BLaER1 treated with 17β-estradiol and CSF1 and Interleukin-3, amounts not matched to agents 10 nM and 100 nM (cell line): ENCODE measurements around the gene C1QL4.

Experiments used
- H3K27ac ChIP-seq, 11 experiments: shearing (Covaris generic); formaldehyde crosslinking; 2 replicates each; pipeline ENCODE4 v1.8.1; 2022
- H3K27me3 ChIP-seq, 11 experiments: shearing (Covaris generic); formaldehyde crosslinking; 2 replicates each; pipeline ENCODE4 v1.8.1; 2022
- H3K36me3 ChIP-seq, 11 experiments: shearing (Covaris generic); formaldehyde crosslinking; 2 replicates each; pipeline ENCODE4 v1.8.1; 2022
- H3K4me1 ChIP-seq, 10 experiments: shearing (Covaris generic); formaldehyde crosslinking; 2 replicates each; pipeline ENCODE4 v1.8.1; 2022
- H3K4me2 ChIP-seq, 11 experiments: shearing (Covaris generic); formaldehyde crosslinking; 2 replicates each; pipeline ENCODE4 v1.8.1; 2022
- H3K4me3 ChIP-seq, 10 experiments: shearing (Covaris generic); formaldehyde crosslinking; 2 replicates each; pipeline ENCODE4 v1.8.1; 2022
- H3K9ac ChIP-seq, 11 experiments: shearing (Covaris generic); formaldehyde crosslinking; 2 replicates each; pipeline ENCODE4 v1.8.1; 2022
- H3K9me3 ChIP-seq, 11 experiments: shearing (Covaris generic); formaldehyde crosslinking; replicated peaks in 1 of 11; 2 replicates each; pipeline ENCODE4 v1.8.1; 2022
- H4K20me1 ChIP-seq, 11 experiments: shearing (Covaris generic); formaldehyde crosslinking; 2 replicates each; pipeline ENCODE4 v1.8.1; 2022
- Cebpa-rat ChIP-seq, 11 experiments: shearing (Covaris generic); IDR thresholded peaks; 2 replicates each; pipeline ENCODE4 v1.8.1; 2022

C1QL4 gene

GRCh38 chr12:49295082-49295936, 41.7 kb downstream of the C1QL4 start, which contains the start of gene PRPH:
Gene PRPH, plus strand, starts transcription at chr12:49295147. Its CDS starts 54 bp downstream, at chr12:49295201.
- Histone ChIP-seq H3K4me3 (peak within 1 kb of the TSS in 9 of 10 experiments; percentile 4 to 55 (median 29); a peak in 12 of 20 replicates), H3K27me3 (peaks cover 58 to 72% (median 67%) of the 10 kb centered on the region in 11 experiments)

DNA sequence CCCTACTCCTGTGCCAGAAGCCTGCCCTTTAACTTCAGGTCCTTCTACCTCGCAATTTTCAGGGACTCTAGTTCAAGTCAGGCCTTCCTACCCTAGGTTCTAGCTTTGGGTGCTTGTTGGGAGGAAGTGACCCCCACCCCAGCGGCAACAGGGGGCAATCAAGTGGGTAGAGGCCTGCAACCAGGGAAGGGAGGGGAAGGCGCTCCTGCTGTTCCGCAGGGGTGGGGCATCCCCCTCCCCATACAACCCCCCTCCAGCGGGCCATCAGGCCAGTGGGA, 42.2 kb downstream of the C1QL4 start:
- Histone ChIP-seq H3K27me3 (peaks cover 58 to 72% (median 67%) of the 10 kb centered on the region in 11 experiments), H3K4me3 (peak overlapping the region in 2 of 10 experiments; percentile 4 to 55; a peak in 3 of 20 replicates), H3K36me3 (no peaks in the 10 kb centered on the region), H3K4me2 (peak overlapping the region; percentile 43 to 88 (median 70); a peak in 20 of 22 replicates), H3K27ac (no peak overlapping the region), H3K9me3 (peaks cover 0 to 8% (median 0%) of the 10 kb centered on the region in 11 experiments; a peak in 5 of 22 replicates), H3K4me1 (peaks cover 17 to 44% (median 30%) of the 10 kb centered on the region in 10 experiments; a peak in 19 of 20 replicates), H3K9ac (peak overlapping the region in 1 of 11 experiments; percentile 27; a peak in 1 of 22 replicates), H4K20me1 (peaks cover 0 to 37% (median 21%) of the 10 kb centered on the region in 11 experiments; a peak in 15 of 22 replicates)
- no peak for TF ChIP-seq Cebpa-rat (IDR thresholded peaks at IDR 0.05)

More at GRCh38 chr12:49295082-49295936, 41.7 kb downstream of the C1QL4 start, which contains the start of gene PRPH:
- TF ChIP-seq Cebpa-rat (IDR thresholded peaks at IDR 0.05), result no peak
- Histone ChIP-seq H3K9me3 (peaks cover 0 to 8% (median 0%) of the 10 kb centered on the region in 11 experiments; a peak in 5 of 22 replicates), H3K4me1 (peaks cover 17 to 44% (median 30%) of the 10 kb centered on the region in 10 experiments; a peak in 19 of 20 replicates), H3K9ac (peak within 1 kb of the TSS in 2 of 11 experiments; percentile 12 to 27; a peak in 1 of 22 replicates), H3K36me3 (no peaks in the 10 kb centered on the region), H3K4me2 (peak within 1 kb of the TSS; percentile 43 to 88 (median 70)), H3K27ac (no peak within 1 kb of the TSS), H4K20me1 (peaks cover 0 to 37% (median 21%) of the 10 kb centered on the region in 11 experiments; a peak in 15 of 22 replicates)

GRCh38 chr12:49294086-49294803, 42.7 kb downstream of the C1QL4 start:
- no peak for TF ChIP-seq Cebpa-rat (IDR thresholded peaks at IDR 0.05)
- Histone ChIP-seq H4K20me1 (peaks cover 0 to 37% (median 21%) of the 10 kb centered on the region in 11 experiments; a peak in 15 of 22 replicates), H3K9ac (no peak overlapping the region), H3K4me3 (no peak overlapping the region), H3K27me3 (peaks cover 58 to 72% (median 67%) of the 10 kb centered on the region in 11 experiments), H3K27ac (no peak overlapping the region), H3K9me3 (peaks cover 0 to 8% (median 0%) of the 10 kb centered on the region in 11 experiments; a peak in 5 of 22 replicates), H3K36me3 (no peaks in the 10 kb centered on the region), H3K4me2 (peak overlapping the region in 9 of 11 experiments; percentile 43 to 79 (median 66); a peak in 13 of 22 replicates), H3K4me1 (peaks cover 17 to 44% (median 30%) of the 10 kb centered on the region in 10 experiments; a peak in 19 of 20 replicates)

GRCh38 chr12:49293056-49293956, 43.7 kb downstream of the C1QL4 start:
- Histone ChIP-seq H3K9ac (peak overlapping the region in 1 of 11 experiments; percentile 27; a peak in 1 of 22 replicates), H3K4me1 (peaks cover 17 to 44% (median 30%) of the 10 kb centered on the region in 10 experiments; a peak in 19 of 20 replicates), H3K4me2 (peak overlapping the region in 5 of 11 experiments; percentile 8 to 26 (median 22); a peak in 4 of 22 replicates), H4K20me1 (peaks cover 0 to 37% (median 21%) of the 10 kb centered on the region in 11 experiments; a peak in 15 of 22 replicates), H3K9me3 (peaks cover 0 to 8% (median 0%) of the 10 kb centered on the region in 11 experiments; a peak in 5 of 22 replicates), H3K36me3 (no peaks in the 10 kb centered on the region), H3K27ac (no peak overlapping the region), H3K27me3 (peaks cover 53 to 65% (median 58%) of the 10 kb centered on the region in 11 experiments), H3K4me3 (no peak overlapping the region)
- no peak for TF ChIP-seq Cebpa-rat (IDR thresholded peaks at IDR 0.05)

DNA sequence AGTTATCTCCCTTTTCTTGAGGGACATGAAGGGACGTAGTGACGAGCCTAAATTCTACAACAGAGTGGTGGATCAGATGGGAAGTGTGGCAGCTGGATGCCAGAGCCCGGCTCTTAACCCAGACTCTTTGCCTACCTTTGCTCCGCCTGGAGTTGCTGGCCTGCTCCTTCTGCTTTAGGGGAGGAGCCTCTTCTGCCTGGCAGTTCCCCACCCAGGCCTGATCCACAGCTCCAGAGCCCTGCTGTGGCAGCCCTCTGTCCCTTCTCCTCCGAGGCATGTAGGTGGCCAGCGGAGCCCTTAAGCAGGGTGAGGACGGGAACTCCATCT, 44.3 kb downstream of the C1QL4 start:
- TF ChIP-seq Cebpa-rat (IDR thresholded peaks at IDR 0.05), result no peak
- H3K9ac ChIP-seq, result peak overlapping the region in 1 of 11 experiments; percentile 27; a peak in 1 of 22 replicates
- peak overlapping the region in 1 of 11 experiments; percentile 26; a peak in 2 of 22 replicates for H3K4me2 ChIP-seq
- no peak overlapping the region for H3K4me3 ChIP-seq
- H3K27me3 ChIP-seq, result peaks cover 46 to 59% (median 52%) of the 10 kb centered on the region in 11 experiments
- H3K27ac ChIP-seq, result no peak overlapping the region
- H4K20me1 ChIP-seq, result peaks cover 0 to 32% (median 21%) of the 10 kb centered on the region in 11 experiments; a peak in 15 of 22 replicates
- no peaks in the 10 kb centered on the region for H3K36me3 ChIP-seq
- peaks cover 17 to 41% (median 30%) of the 10 kb centered on the region in 10 experiments; a peak in 19 of 20 replicates for H3K4me1 ChIP-seq
- H3K9me3 ChIP-seq, result peaks cover 0 to 8% (median 0%) of the 10 kb centered on the region in 11 experiments; a peak in 5 of 22 replicates

- Histone ChIP-seq H3K27me3 (peaks cover 10 to 22% (median 16%) of the 10 kb centered on the region in 11 experiments), H3K4me2 (no peak overlapping the region), H4K20me1 (peaks cover 0 to 7% (median 0%) of the 10 kb centered on the region in 11 experiments; a peak in 4 of 22 replicates), H3K4me1 (peaks cover 0 to 10% (median 0%) of the 10 kb centered on the region in 10 experiments; a peak in 4 of 20 replicates), H3K4me3 (no peak overlapping the region), H3K36me3 (no peaks in the 10 kb centered on the region), H3K9ac (no peak overlapping the region), H3K27ac (no peak overlapping the region), H3K9me3 (no peaks in the 10 kb centered on the region)
- TF ChIP-seq Cebpa-rat (IDR thresholded peaks at IDR 0.05), result no peak
Observed at GRCh38 chr12:49288922-49289555, 47.9 kb downstream of the C1QL4 start.

- peaks cover 0 to 1% (median 0%) of the 10 kb centered on the region in 11 experiments; a peak in 2 of 22 replicates for H4K20me1 ChIP-seq
- no peak overlapping the region for H3K4me3 ChIP-seq
- no peak overlapping the region for H3K9ac ChIP-seq
- H3K27me3 ChIP-seq, result peaks cover 4 to 16% (median 10%) of the 10 kb centered on the region in 11 experiments; a peak in 21 of 22 replicates
- H3K36me3 ChIP-seq, result no peaks in the 10 kb centered on the region
- no peak overlapping the region for H3K27ac ChIP-seq
- no peak overlapping the region for H3K4me2 ChIP-seq
- H3K9me3 ChIP-seq, result no peaks in the 10 kb centered on the region
- peaks cover 0 to 7% (median 0%) of the 10 kb centered on the region in 10 experiments; a peak in 4 of 20 replicates for H3K4me1 ChIP-seq
- TF ChIP-seq Cebpa-rat (IDR thresholded peaks at IDR 0.05), result no peak
Observed at GRCh38 chr12:49288412-49288853, 48.6 kb downstream of the C1QL4 start.
